ENCODE data around the gene FOXD4L5. TPM values are rescaled to one million over a fixed set of nuclear protein-coding genes. Genes with fewer than 3 reads are reported as not detected.
A peak's percentile ranks its signal among the peaks of the same experiment; 100 is the strongest.
"Not testable (repeated sequence)": the region's sequence is repeated elsewhere in the genome, so short reads cannot be mapped to it uniquely, and the experiment has no call there.

Gene FOXD4L5
- total RNA-seq = under 1 TPM in 1 of 2 donors, not detected in 1; 0.26 TPM

GRCh38 chr9:65285109-65285508 lies at the start of gene FOXD4L5:
TSS of gene FOXD4L5 (minus strand) at chr9:65285209. CDS start at chr9:65284377, 832 bp downstream.
- H3K27me3 ChIP-seq; H3K36me3 ChIP-seq (replicated peaks in 1 of 2; ENCODE audit: insufficient read depth in 1 of 2, low read depth in 2 of 2); H3K27ac ChIP-seq; H3K9me3 ChIP-seq; H3K4me3 ChIP-seq; H3K4me1 ChIP-seq; intact Hi-C loops (cut with DNase I); ATAC-seq; DNase-seq: not testable (repeated sequence)
- WGBS, 2 donors = 50 to 100% methylated on average over 1 of the region's 2 CpGs

GRCh38 chr9:65283943-65284342 lies 1.1 kb downstream of the FOXD4L5 start:
- H3K27me3 ChIP-seq; H3K36me3 ChIP-seq (replicated peaks in 1 of 2; ENCODE audit: insufficient read depth in 1 of 2, low read depth in 2 of 2); intact Hi-C loops (cut with DNase I); H3K4me1 ChIP-seq; H3K9me3 ChIP-seq; H3K4me3 ChIP-seq; H3K27ac ChIP-seq; ATAC-seq: not testable (repeated sequence)
- WGBS, 2 donors = no CpG with 5 or more reads among the region's 33 CpGs
- peak in 1 of 4 donors; percentile 1 for DNase-seq

GRCh38 chr9:65282976-65283375 lies 2.0 kb downstream of the FOXD4L5 start:
- intact Hi-C loops (cut with DNase I); H3K36me3 ChIP-seq (replicated peaks in 1 of 2; ENCODE audit: insufficient read depth in 1 of 2, low read depth in 2 of 2); H3K4me3 ChIP-seq; H3K4me1 ChIP-seq; ATAC-seq; H3K9me3 ChIP-seq; DNase-seq; H3K27me3 ChIP-seq; H3K27ac ChIP-seq: not testable (repeated sequence)
- no CpG with 5 or more reads among the region's 27 CpGs for WGBS, 2 donors

Small RNA genes within 50 kb of the gene (small RNA-seq; reads per million reads assigned to genes)
- not detected for gene IGKV1OR9-1

Data from body of pancreas (tissue), 4 donors.